ENCODE data around the gene HMX3.
"Not testable (repeated sequence)": the region's sequence is repeated elsewhere in the genome, so short reads cannot be mapped to it uniquely, and the experiment has no call there.

Gene HMX3

GRCh38 chr10:123171616-123172015, 35.8 kb downstream of the HMX3 start:
- DNase-seq (ENCODE audit: low read depth in 1 of 2, low spot score in 1 of 2) = not testable (repeated sequence)

DNA sequence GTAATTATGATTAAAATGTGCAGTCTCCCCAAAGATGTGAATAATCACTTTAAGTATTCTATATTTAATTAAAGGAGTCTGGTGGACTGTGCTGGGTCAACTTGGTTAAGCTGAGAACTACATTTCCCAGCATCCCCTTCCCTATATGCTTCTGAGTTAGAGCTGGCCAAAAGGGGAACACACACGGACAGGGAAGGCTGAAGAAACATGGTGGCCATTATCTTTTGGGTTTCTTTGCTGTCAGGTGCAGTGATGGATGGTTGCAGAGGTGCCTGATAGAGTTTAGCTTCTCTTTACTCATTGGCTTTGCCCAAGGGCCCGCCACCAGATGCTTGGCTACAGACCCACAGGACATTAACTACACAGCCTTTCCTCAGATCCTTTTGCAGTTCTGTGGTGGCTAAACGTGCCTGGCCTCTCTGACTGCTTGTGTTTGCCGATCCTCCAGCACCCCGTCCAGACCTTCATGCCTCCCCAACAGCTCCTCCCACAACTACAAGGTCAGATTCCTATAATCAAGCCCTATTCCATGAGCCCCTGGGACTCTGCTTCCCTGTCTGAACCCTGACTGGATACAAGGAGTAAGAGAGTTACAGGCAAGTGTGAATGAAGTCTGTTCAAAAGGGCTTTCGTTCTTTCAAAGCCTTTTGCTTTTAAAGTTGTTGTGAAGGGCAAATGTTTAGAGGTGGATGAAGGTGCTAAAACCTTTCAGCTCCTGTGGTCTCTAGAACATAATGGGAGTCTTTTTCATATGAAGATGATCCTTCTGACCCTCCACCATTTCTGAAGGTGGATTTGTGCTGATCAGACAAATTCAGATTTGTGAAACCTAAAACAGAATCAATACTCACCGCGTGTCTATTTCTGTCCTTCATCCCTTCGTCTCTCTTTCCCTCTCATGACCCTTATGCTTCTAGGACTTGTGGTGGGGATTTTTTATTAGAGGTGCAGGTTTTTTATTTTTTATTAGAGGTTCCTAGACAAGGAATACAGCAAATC, 39.9 kb downstream of the HMX3 start:
- no peak for DNase-seq (ENCODE audit: low read depth in 1 of 2, low spot score in 1 of 2)

GRCh38 chr10:123178390-123178789, 42.6 kb downstream of the HMX3 start:
- DNase-seq (ENCODE audit: low read depth in 1 of 2, low spot score in 1 of 2) = not testable (repeated sequence)

- DNase-seq (ENCODE audit: low read depth in 1 of 2, low spot score in 1 of 2) = no peak
These were observed 44.6 kb downstream of the HMX3 start for GRCh38 chr10:123180101-123181090.

DNA sequence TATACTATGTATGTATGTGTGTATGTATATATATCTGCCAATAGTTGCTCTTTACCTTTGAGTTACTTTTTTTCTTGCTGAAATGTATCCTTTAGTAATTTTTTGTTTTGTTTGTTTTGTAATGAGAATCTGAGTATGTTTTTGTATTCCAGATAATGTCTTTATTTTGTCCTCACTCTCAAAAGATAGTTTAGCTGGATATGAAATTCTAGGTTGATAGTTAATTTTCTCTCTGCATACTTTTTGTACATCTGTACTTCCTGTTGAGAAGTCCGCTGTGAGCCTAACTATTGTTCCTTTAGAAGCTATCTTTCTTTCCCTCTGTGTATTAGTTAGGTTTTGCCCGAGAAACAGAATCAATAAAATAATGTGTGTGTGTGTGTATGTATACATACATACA, 48.0 kb downstream of the HMX3 start:
- DNase-seq (ENCODE audit: low read depth in 1 of 2, low spot score in 1 of 2) = no peak

DNA sequence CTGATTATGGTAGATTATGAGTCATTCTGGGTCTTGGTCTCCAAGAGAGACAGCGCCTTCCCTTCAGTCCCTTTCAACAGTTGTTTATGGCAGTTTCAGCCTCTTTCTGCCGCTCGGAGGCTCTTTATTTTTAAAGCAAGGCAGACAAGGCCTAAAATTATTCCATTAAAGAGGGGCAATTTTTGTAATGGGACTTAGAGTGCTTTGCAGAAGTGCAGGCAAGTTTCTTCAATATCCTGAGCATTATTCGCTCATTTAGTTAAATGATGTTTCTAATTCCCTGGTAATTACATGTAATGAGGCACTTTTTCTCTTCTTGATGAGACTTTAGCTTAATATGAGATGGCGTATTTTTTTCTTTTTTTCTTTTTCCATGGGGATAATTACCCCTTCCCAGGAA, 52.0 kb downstream of the HMX3 start:
- DNase-seq (ENCODE audit: low read depth in 1 of 2, low spot score in 1 of 2) = no peak

Measured in activated T-helper 1 cell treated with anti-CD3 and anti-CD28 coated beads, Interleukin-2, amount 50 U/mL, for 16 hours (primary cell).